Trophoblast cell (in vitro differentiated cells and primary cell): ENCODE measurements around the gene CRIM1.

Experiments
- DNase-seq, 2 donors: peaks; one replicate each; pipeline ENCODE4 v3.0.0-alpha.2; 2016
- H2AFZ ChIP-seq: 2 replicates; pipeline ENCODE4 v1.6.1; 2013; ENCODE audit warnings: low read length, moderate library complexity, mild to moderate bottlenecking; ENCODE audit not compliant: insufficient read depth, poor library complexity
- H2AK5ac ChIP-seq: 2 replicates; pipeline ENCODE4 v1.6.1; 2013; ENCODE audit warnings: mild to moderate bottlenecking, low read length
- H2BK120ac ChIP-seq: 2 replicates; pipeline ENCODE4 v1.6.1; 2013; ENCODE audit warnings: low read length, mild to moderate bottlenecking, moderate library complexity; ENCODE audit not compliant: insufficient read depth, poor library complexity
- H2BK12ac ChIP-seq: 2 replicates; pipeline ENCODE4 v1.6.1; 2013; ENCODE audit warnings: mild to moderate bottlenecking, low read length, moderate library complexity
- H2BK5ac ChIP-seq: 2 replicates; pipeline ENCODE4 v1.6.1; 2013; ENCODE audit warnings: low read length, low read depth, moderate library complexity, mild to moderate bottlenecking; ENCODE audit not compliant: poor library complexity
- H3K14ac ChIP-seq: 2 replicates; pipeline ENCODE4 v1.6.1; 2013; ENCODE audit warnings: mild to moderate bottlenecking, low read length
- H3K18ac ChIP-seq: 2 replicates; pipeline ENCODE4 v1.6.1; 2013; ENCODE audit warnings: mild to moderate bottlenecking, low read length
- H3K23ac ChIP-seq: 2 replicates; pipeline ENCODE4 v1.6.1; 2013; ENCODE audit warnings: low read length
- H3K27ac ChIP-seq: 2 replicates; pipeline ENCODE4 v1.5.1; 2013; ENCODE audit warnings: low read depth, mild to moderate bottlenecking, inconsistent platforms, low read length, moderate library complexity
- H3K27me3 ChIP-seq: 2 replicates; pipeline ENCODE4 v1.6.1; 2013; ENCODE audit warnings: inconsistent platforms, mild to moderate bottlenecking, low read length, moderate library complexity; ENCODE audit not compliant: insufficient read depth
- H3K36me3 ChIP-seq, 2 experiments: 1 replicate in 1 of 2; 2 replicates in 1 of 2; pipeline ENCODE4 v1.6.1; 2013; ENCODE audit warnings: low read length in 2 of 2, mild to moderate bottlenecking in 2 of 2, moderate library complexity in 1 of 2; ENCODE audit not compliant: insufficient read depth in 2 of 2, control insufficient read depth in 1 of 2
- H3K4ac ChIP-seq: 2 replicates; pipeline ENCODE4 v1.6.1; 2013; ENCODE audit warnings: low read depth, mild to moderate bottlenecking, low read length, moderate library complexity
- H3K4me1 ChIP-seq, 2 experiments: 1 replicate in 1 of 2; 2 replicates in 1 of 2; pipeline ENCODE4 v1.6.1; 2013; ENCODE audit warnings: low read length in 2 of 2, mild to moderate bottlenecking in 2 of 2, moderate library complexity in 1 of 2; ENCODE audit not compliant: insufficient read depth in 2 of 2, control insufficient read depth in 1 of 2
- H3K4me2 ChIP-seq: 2 replicates; pipeline ENCODE4 v1.6.1; 2013; ENCODE audit warnings: inconsistent platforms, mild to moderate bottlenecking, low read length, moderate library complexity
- H3K4me3 ChIP-seq: 2 replicates; pipeline ENCODE4 v1.5.1; 2013; ENCODE audit warnings: mild to moderate bottlenecking, low read depth, low read length, inconsistent platforms
- H3K79me1 ChIP-seq: one replicate; pipeline ENCODE4 v1.6.1; 2013; ENCODE audit warnings: low read length
- H3K79me2 ChIP-seq: 2 replicates; pipeline ENCODE4 v1.6.1; 2013; ENCODE audit warnings: low read length, mild to moderate bottlenecking; ENCODE audit not compliant: control insufficient read depth, insufficient read depth, poor library complexity
- H3K9ac ChIP-seq: 2 replicates; pipeline ENCODE4 v1.6.1; 2013; ENCODE audit warnings: mild to moderate bottlenecking, low read length
- H3K9me3 ChIP-seq: 2 replicates; pipeline ENCODE4 v1.6.1; 2013; ENCODE audit warnings: low read depth, mild to moderate bottlenecking, control low read depth, inconsistent platforms, low read length; ENCODE audit not compliant: insufficient read depth
- H4K12ac ChIP-seq: 2 replicates; pipeline ENCODE4 v1.6.1; 2013; ENCODE audit warnings: low read depth, mild to moderate bottlenecking, low read length, moderate library complexity
- H4K8ac ChIP-seq: 2 replicates; pipeline ENCODE4 v1.6.1; 2013; ENCODE audit warnings: low read depth, mild to moderate bottlenecking, low read length, moderate library complexity
- H4K91ac ChIP-seq: one replicate; pipeline ENCODE4 v1.6.1; 2013; ENCODE audit warnings: low read depth, mild to moderate bottlenecking, low read length, moderate library complexity
- WGBS: extraction: QIAGEN DNeasy Blood & Tissue Kit; methylation state at CpG from one replicate; pipeline ENCODE4 v1.1.7; 2013; ENCODE audit warnings: missing lambda C conversion rate; ENCODE audit not compliant: insufficient read length, insufficient coverage; ENCODE audit errors: extremely low coverage; 5-methylcytosine and 5-hydroxymethylcytosine counted together

CRIM1 gene

DNA sequence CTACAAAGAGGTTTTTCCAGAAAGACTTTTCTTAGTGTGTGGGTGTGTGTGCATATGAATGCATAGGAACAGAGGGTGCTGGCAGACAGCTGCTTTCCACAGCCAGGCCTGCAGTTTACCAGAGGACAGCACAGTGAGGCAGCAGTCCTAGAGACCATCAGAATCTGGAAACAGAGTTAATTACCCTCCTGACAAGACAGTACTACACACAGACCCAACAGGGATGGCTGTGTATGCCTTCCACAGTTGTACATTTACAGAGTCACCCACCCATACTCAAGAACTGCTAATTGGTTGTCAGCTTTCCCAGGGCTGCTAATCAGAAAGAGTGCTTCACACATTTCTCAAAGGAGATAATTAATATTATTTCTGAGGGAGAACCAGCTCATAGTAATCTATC is 137.7 kb downstream of the CRIM1 start:
- Histone ChIP-seq H3K4me2 (no peak overlapping the region), H4K8ac (peak overlapping the region; percentile 69), H2AFZ (no peak overlapping the region), H2AK5ac (no peak overlapping the region), H2BK5ac (peak overlapping the region; percentile 2), H3K18ac (peak overlapping the region; percentile 29), H3K4me1 (peaks cover 9 to 15% of the 10 kb centered on the region in 2 experiments), H3K4ac (no peak overlapping the region), H3K27me3 (no peaks in the 10 kb centered on the region), H3K9me3 (no peaks in the 10 kb centered on the region), H3K14ac (no peak overlapping the region), H2BK12ac (peak overlapping the region; percentile 30), H4K12ac (no peak overlapping the region), H4K91ac (no peak overlapping the region), H3K23ac (no peak overlapping the region), H3K27ac (peak overlapping the region; percentile 73), H3K9ac (no peak overlapping the region), H3K4me3 (no peak overlapping the region), H3K79me1 (peaks cover 18% of the 10 kb centered on the region), H3K36me3 (no peaks in the 10 kb centered on the region), H3K79me2 (peaks cover 2% of the 10 kb centered on the region), H2BK120ac (peak overlapping the region; percentile 46)
- no peak for DNase-seq

DNA sequence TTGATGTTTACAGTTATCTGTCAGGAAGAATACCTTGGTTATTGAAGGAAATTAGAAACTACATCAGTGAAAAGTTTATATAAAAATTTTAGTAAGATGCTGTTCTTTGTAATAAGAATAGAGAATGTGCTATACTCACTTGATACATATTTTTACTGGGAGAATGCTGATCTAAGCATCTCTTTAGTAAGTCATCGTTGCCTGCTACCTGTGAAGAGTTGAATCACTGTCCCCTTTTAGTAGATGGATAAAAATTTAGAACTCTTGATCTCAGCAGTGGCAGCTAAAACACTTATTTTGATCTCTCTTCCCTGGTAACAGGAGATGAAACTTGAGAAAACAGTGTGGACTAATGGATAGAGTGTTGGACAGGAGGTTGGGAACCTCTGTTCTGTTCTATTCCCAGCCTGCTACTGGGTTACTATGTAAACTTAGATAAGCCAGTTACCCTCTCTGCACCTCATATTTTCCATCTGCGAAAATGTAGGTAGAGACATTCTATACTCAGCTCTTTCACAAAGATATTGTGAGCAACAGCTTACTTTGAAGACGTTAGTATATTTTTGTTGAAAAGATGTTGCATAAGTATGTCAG is 142.1 kb downstream of the CRIM1 start:
- no peaks in the 10 kb centered on the region for H3K9me3 ChIP-seq
- H3K27ac ChIP-seq = no peak overlapping the region
- H3K79me2 ChIP-seq = no peaks in the 10 kb centered on the region
- H3K4me2 ChIP-seq = no peak overlapping the region
- H3K27me3 ChIP-seq = no peaks in the 10 kb centered on the region
- no peak overlapping the region for H4K8ac ChIP-seq
- H2AK5ac ChIP-seq = no peak overlapping the region
- H4K12ac ChIP-seq = no peak overlapping the region
- H3K79me1 ChIP-seq = peaks cover 17% of the 10 kb centered on the region
- H3K18ac ChIP-seq = no peak overlapping the region
- H3K36me3 ChIP-seq = peaks cover 8 to 11% of the 10 kb centered on the region in 2 experiments
- H3K9ac ChIP-seq = no peak overlapping the region
- WGBS = no CpG with 5 or more reads among the region's 3 CpGs
- no peak overlapping the region for H2BK120ac ChIP-seq
- H4K91ac ChIP-seq = no peak overlapping the region
- H2BK12ac ChIP-seq = no peak overlapping the region
- H3K4me1 ChIP-seq = peaks cover 2 to 5% of the 10 kb centered on the region in 2 experiments
- H2AFZ ChIP-seq = no peak overlapping the region
- no peak overlapping the region for H2BK5ac ChIP-seq
- H3K14ac ChIP-seq = no peak overlapping the region
- DNase-seq = no peak
- no peak overlapping the region for H3K23ac ChIP-seq
- no peak overlapping the region for H3K4ac ChIP-seq
- H3K4me3 ChIP-seq = no peak overlapping the region

DNA sequence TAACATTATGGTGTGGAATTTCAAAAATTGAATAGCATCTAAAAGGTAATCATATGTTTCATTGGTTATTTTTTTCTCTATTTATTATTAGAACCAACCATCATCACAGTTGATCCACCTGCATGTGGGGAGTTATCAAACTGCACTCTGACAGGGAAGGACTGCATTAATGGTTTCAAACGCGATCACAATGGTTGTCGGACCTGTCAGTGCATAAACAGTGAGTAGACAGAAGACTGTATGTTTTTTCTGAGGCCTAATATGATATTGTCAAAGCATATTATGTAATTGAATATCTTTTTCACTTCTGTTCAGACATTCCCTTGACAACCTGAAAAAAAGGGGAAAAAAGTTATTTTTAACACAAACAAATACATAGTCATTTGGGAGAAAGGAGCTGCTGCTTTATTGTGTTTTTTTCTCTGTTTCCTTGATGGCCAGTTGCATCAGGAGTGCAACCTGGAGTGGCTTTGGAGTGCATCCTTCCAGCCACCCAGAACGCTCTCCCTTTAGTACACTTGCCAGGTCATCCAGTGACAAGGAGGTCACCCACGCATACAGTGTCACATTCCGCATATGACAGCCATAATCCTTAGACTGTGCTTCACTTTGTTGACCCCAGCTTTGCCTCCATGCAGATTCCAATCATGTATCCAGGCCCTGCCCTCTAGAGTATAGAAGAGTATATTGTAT is 143.7 kb downstream of the CRIM1 start:
- no peak overlapping the region for H3K4me3 ChIP-seq
- DNase-seq = no peak
- no peak overlapping the region for H3K9ac ChIP-seq
- no peaks in the 10 kb centered on the region for H3K27me3 ChIP-seq
- WGBS = no CpG with 5 or more reads among the region's 6 CpGs
- no peak overlapping the region for H3K23ac ChIP-seq
- H2BK120ac ChIP-seq = no peak overlapping the region
- H3K14ac ChIP-seq = no peak overlapping the region
- no peak overlapping the region for H2BK5ac ChIP-seq
- no peak overlapping the region for H3K27ac ChIP-seq
- H3K9me3 ChIP-seq = no peaks in the 10 kb centered on the region
- peaks cover 13% of the 10 kb centered on the region for H3K79me1 ChIP-seq
- peaks cover 2% of the 10 kb centered on the region for H3K79me2 ChIP-seq
- no peak overlapping the region for H3K4ac ChIP-seq
- H3K4me2 ChIP-seq = no peak overlapping the region
- no peak overlapping the region for H2AK5ac ChIP-seq
- H3K18ac ChIP-seq = no peak overlapping the region
- H2BK12ac ChIP-seq = no peak overlapping the region
- no peak overlapping the region for H2AFZ ChIP-seq
- peaks cover 2 to 5% of the 10 kb centered on the region in 2 experiments for H3K4me1 ChIP-seq
- no peak overlapping the region for H4K12ac ChIP-seq
- H4K91ac ChIP-seq = no peak overlapping the region
- peaks cover 8 to 11% of the 10 kb centered on the region in 2 experiments for H3K36me3 ChIP-seq
- H4K8ac ChIP-seq = no peak overlapping the region

DNA sequence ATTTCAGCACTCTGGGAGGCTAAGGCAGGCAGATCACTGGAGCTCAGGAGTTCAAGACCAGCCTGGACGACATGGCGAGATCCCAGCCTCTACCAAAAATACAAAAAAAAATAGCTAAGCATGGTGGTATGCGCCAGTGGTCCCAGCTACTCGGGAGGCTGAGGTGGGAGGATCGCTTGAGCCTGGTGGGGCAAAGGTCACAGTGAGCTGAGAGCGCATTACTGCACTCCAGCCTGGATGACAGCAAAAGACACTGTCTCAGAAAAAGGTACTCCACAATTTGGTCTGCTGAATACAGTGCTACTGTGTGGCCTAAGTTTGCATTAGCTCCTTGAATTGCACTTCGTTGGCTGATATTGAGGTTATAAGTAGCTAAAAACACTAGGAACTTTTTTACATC is 144.5 kb downstream of the CRIM1 start:
- Histone ChIP-seq H3K4me3 (no peak overlapping the region), H3K14ac (peak overlapping the region; percentile 4), H2AK5ac (no peak overlapping the region), H4K91ac (peak overlapping the region; percentile 59), H2AFZ (no peak overlapping the region), H2BK5ac (no peak overlapping the region), H3K27ac (peak overlapping the region; percentile 4), H3K18ac (no peak overlapping the region), H2BK120ac (no peak overlapping the region), H3K79me1 (peaks cover 9% of the 10 kb centered on the region), H3K4me1 (peaks cover 2 to 3% of the 10 kb centered on the region in 2 experiments), H4K8ac (no peak overlapping the region), H3K4ac (no peak overlapping the region), H3K79me2 (peaks cover 2% of the 10 kb centered on the region), H4K12ac (no peak overlapping the region), H3K4me2 (no peak overlapping the region), H3K36me3 (peaks cover 8 to 11% of the 10 kb centered on the region in 2 experiments), H3K9ac (no peak overlapping the region), H2BK12ac (no peak overlapping the region), H3K9me3 (no peaks in the 10 kb centered on the region), H3K23ac (no peak overlapping the region), H3K27me3 (no peaks in the 10 kb centered on the region)
- WGBS = no CpG with 5 or more reads among the region's 7 CpGs
- no peak for DNase-seq
